Measurements from ENCODE around the gene RECQL.
"Not testable (repeated sequence)": the region's sequence is repeated elsewhere in the genome, so short reads cannot be mapped to it uniquely, and the experiment has no call there.

RECQL gene

DNA sequence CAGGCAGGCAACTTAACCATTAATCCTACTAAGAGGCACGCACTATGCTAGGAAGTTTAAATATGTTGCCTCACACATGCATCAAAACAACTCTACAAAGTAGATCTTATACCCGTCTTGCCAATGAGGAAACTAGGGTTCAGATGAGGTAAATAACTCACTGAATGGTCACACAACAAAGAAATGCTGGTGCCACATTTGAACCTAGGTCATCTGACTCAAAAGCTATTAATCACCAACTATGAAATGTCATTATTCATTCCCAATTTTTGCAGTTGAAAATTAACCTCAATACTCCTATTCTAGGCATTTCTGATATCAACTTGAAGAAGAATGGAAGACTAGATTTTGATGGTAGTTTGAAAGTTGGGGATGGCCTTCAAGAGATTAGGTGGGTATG is 66.7 kb downstream of the RECQL start:
- H3K27ac Mint-ChIP-seq, result no peak overlapping the region
- H3K36me3 Mint-ChIP-seq (ENCODE audit: low read depth), result peaks cover 11% of the 10 kb centered on the region
- H3K4me3 Mint-ChIP-seq, result no peak overlapping the region
- peaks cover 28% of the 10 kb centered on the region for H3K4me1 Mint-ChIP-seq (ENCODE audit: low read depth)
- intact Hi-C loops (cut with micrococcal nuclease), result loop anchor here (5.0 to 10.0 kb wide), 2 partner anchors 137 to 620 kb away; no protein-coding TSS in a partner anchor
- no peaks in the 10 kb centered on the region for H3K9me3 Mint-ChIP-seq
- H3K27me3 Mint-ChIP-seq, result peaks cover 16% of the 10 kb centered on the region

DNA sequence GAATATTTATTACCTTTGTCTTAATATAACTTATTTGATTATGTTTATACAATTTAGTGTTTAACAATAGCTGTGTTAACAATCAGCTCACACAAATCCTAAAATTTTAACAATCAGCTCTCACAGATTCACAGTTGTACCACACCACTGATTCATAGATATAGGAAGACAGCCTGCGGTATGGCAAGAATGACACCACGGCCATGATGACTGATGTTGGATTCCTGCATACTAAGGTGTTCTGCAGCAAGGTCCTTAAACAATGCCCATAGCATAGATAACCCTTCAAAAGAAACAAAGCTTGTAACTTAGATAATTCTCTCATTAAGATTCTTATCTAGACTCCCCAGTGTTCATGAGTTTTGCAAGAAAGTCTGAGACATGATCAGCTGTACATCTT is 67.9 kb downstream of the RECQL start:
- Mint-ChIP-seq H3K4me3 (no peak overlapping the region), H3K27me3 (peaks cover 16% of the 10 kb centered on the region), H3K9me3 (no peaks in the 10 kb centered on the region), H3K27ac (no peak overlapping the region), H3K36me3 (ENCODE audit: low read depth) (peaks cover 11% of the 10 kb centered on the region), H3K4me1 (ENCODE audit: low read depth) (peaks cover 16% of the 10 kb centered on the region)
- intact Hi-C loops (cut with micrococcal nuclease), result loop anchor here (10.0 kb wide), 1 partner anchor 621 kb away; no protein-coding TSS in a partner anchor

DNA sequence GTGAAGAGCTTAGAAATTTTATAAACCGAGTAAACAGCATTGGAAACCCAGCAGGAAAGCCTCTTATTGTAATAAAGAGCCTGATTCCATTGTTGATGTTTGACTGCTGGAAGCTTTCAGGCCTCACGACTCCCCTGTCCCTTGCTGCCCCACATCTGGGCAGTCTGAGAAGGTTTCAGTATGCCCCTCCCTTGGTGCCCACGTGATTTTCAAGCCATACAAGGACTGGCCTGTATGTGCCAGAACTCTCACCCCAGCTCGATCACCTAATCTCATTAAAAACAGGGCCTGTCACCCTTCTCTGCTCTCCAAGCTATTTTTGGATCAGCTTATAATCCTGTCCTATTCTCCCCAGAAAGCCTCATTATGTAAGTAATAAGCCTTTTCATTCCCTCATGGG is 71.4 kb downstream of the RECQL start:
- Mint-ChIP-seq H3K9me3 (no peaks in the 10 kb centered on the region), H3K27ac (no peak overlapping the region), H3K36me3 (ENCODE audit: low read depth) (no peaks in the 10 kb centered on the region), H3K4me3 (no peak overlapping the region), H3K27me3 (peaks cover 12% of the 10 kb centered on the region), H3K4me1 (ENCODE audit: low read depth) (peaks cover 16% of the 10 kb centered on the region)
- intact Hi-C loops (cut with micrococcal nuclease), result loop anchor here (10.0 kb wide), 1 partner anchor 625 kb away; no protein-coding TSS in a partner anchor

DNA sequence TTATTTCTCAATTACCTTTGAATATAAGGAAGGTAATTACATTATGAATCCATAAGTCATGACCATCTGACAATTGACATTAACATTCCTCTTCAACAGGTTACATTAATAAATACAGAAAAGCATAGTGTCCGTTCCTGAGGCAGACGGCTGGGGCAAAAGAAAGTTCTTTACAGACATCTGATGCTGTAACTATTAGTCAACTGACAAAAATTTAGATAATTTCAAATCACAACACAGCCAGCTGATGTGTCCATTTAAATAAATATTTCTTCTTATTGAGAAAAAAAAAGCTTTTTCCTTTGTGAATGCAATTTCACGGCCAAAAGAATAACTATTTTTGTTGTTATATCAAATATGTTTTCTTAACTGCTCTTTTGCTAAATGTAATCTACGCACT is 73.2 kb downstream of the RECQL start:
- peaks cover 5% of the 10 kb centered on the region for H3K27me3 Mint-ChIP-seq
- H3K36me3 Mint-ChIP-seq (ENCODE audit: low read depth), result no peaks in the 10 kb centered on the region
- no peaks in the 10 kb centered on the region for H3K9me3 Mint-ChIP-seq
- peaks cover 16% of the 10 kb centered on the region for H3K4me1 Mint-ChIP-seq (ENCODE audit: low read depth)
- no peak overlapping the region for H3K27ac Mint-ChIP-seq
- intact Hi-C loops (cut with micrococcal nuclease), result no loop called here
- no peak overlapping the region for H3K4me3 Mint-ChIP-seq

DNA sequence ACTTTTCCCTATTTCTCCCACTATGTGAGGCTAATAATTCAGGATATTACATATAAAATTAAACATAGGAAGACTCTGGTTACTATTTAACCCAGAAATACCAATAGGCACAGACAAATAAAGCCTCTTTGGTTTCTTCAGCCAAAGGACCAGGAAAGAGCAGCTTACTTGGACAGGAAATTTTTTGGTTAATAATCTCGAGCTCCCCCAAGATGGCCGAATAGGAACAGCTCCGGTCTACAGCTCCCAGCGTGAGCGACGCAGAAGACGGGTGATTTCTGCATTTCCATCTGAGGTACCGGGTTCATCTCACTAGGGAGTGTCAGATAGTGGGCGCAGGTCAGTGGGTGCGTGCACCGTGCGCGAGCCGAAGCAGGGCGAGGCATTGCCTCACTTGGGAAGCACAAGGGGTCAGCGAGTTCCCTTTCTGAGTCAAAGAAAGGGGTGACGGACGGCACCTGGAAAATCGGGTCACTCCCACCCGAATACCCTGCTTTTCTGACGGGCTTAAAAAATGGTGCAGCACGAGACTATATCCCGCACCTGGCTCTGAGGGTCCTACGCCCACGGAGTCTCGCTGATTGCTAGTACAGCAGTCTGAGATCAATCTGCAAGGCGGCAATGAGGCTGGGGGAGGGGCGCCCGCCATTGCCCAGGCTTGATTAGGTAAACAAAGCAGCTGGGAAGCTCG is 82.3 kb downstream of the RECQL start:
- H3K4me1 Mint-ChIP-seq (ENCODE audit: low read depth); H3K27me3 Mint-ChIP-seq; H3K36me3 Mint-ChIP-seq (ENCODE audit: low read depth); H3K4me3 Mint-ChIP-seq; H3K9me3 Mint-ChIP-seq; H3K27ac Mint-ChIP-seq; intact Hi-C loops (cut with micrococcal nuclease): not testable (repeated sequence)
